SKM-1 treated with dmso at 0.1 percent for 144 hours (cell line): Measurements from ENCODE around the gene RDH14.

Source experiments
- DNase-seq: peaks from one replicate; lab custom pipeline; 2025; ENCODE audit not compliant: unreplicated experiment; lab: John Stamatoyannopoulos, UW

Gene RDH14

GRCh38 chr2:18525236-18525635 lies 35.2 kb downstream of the RDH14 start:
- DNase-seq: no peak

GRCh38 chr2:18522484-18523146 lies 37.8 kb downstream of the RDH14 start:
- DNase-seq: no peak

DNA sequence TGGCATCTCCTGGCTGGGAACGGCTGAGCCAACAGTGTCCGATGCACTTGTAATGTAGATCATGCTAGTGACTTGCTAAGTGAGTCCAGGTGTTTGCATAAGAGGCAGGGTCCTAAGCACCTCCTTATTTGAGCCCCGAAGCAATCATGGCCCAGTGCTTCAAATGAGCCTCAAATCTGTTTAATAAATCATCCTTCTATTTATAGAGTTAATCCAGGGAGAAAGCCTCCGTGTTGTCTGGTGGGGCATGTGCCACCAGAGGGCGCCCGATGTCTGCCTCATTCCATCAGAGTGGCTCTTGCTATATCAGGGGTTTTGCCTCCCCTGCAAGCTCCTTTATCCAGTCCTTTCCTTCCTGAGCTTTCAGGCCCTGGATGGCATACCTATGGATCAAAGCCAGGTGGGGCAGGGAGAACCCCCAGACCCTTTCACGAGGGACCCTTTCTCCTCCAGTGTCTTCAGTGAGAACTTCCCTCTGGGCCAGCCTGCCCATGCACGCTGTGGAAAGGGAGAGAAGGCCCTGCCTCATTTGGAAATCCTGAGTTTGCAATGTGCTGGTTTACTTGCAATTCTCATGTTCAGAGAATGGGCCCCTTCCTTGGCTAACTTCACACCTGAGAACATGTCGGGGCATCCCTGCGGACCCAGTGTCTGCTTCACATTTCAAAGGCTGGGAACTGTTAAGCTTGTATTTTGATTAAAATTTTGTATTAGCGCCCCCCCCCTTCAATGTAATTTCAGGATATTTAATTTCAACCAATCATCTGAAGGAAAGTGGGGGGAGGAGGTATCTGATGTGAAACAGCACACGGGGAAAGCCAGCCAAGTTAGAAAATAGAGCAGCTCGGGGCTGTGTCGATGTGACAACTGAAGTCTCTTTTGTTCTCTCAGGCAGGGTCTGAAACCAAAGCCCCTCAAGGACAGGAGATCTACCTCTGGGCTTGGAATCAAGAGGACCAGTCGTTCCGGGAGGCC lies 39.7 kb downstream of the RDH14 start:
- peak; percentile 37 for DNase-seq

DNA sequence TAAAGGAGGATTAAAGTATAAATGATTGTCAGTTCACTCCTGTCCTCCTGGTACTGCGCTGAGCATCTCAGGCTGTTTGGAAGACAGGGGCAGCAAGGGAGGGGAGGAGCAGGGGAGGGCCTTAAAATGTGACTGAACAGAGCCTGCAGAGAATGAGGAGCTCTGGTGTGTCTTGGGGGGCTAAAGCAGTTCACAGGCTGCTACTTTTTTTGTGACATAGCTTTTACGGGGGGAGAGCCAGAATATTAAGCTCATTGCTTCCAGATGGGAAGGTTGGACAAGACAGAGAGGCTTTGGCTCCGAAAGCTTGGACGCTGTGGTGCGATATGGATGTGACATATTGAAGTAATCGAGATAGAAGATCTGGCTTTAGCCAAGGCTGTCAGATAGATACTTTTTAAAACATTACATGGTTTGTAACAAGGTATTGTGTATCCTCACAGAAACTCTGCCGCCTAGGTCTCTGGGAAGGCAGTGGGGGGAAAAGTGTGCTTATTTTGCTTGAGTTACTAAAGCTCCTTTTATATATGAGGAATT lies 40.5 kb downstream of the RDH14 start:
- DNase-seq: no peak

GRCh38 chr2:18518116-18519111 lies 42.0 kb downstream of the RDH14 start:
- DNase-seq: no peak

GRCh38 chr2:18517386-18517785 lies 43.1 kb downstream of the RDH14 start:
- DNase-seq: no peak

DNA sequence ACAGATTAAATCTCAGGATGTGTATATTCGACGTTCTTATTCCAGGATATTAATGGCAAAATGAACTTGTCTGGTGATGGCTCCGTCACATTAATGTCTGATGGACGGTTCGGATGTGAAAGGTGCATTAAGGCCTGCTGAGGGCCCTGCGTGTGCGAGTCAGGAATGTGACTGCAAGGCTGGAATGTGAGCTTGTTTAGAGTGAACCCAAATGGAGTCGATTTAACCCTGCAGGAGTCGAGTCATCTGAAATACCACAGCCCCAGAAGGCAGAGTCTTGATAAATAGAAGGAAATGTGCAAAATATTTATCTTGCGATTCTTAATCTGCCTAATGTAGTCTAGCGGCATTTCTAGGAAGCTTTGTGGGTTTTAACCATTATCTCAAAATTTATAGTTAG lies 44.3 kb downstream of the RDH14 start:
- no peak for DNase-seq

- DNase-seq: no peak
Measured at GRCh38 chr2:18514526-18515461, 45.7 kb downstream of the RDH14 start.

DNA sequence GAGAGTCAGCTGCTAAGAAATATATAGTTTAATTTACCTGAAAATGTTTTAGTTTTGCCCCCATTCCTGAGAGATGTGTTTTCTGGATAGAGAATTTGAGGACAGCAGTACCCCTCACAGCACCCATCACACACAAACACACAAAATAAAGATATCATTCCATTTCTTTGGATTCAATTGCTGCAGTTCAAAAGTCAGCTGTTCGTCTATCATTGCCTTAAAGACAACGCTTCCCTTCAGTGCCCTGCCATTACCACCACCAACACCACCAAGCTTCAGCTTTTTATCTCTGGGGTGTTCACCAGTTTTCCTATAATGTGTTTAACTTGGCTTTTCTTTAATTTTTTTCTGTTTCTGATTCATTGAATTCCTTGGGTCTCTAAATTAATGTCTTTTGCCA lies 49.7 kb downstream of the RDH14 start:
- no peak for DNase-seq

GRCh38 chr2:18506883-18507509 lies 53.5 kb downstream of the RDH14 start:
- DNase-seq: peak; percentile 9

GRCh38 chr2:18505703-18506341 lies 54.6 kb downstream of the RDH14 start:
- no peak for DNase-seq
